ENCODE data around the gene TSPOAP1.

Gene TSPOAP1

GRCh38 chr17:58268774-58269556 is 59.6 kb downstream of the TSPOAP1 start:
- no peak overlapping the region for H3K9ac ChIP-seq (ENCODE audit: low read length)
- no peaks in the 10 kb centered on the region for H3K4me1 ChIP-seq (ENCODE audit: control insufficient read depth, low read depth, low read length)
- H3K27ac ChIP-seq (ENCODE audit: low read length) = no peak overlapping the region
- no peaks in the 10 kb centered on the region for H3K9me3 ChIP-seq (ENCODE audit: control insufficient read depth, low read depth, low read length)
- H3K4me3 ChIP-seq (ENCODE audit: low read length) = no peak overlapping the region
- H3K27me3 ChIP-seq (ENCODE audit: control insufficient read depth, insufficient read depth, low read length) = peaks cover 7% of the 10 kb centered on the region
- H3K36me3 ChIP-seq (ENCODE audit: control insufficient read depth, low read depth, low read length) = no peaks in the 10 kb centered on the region

DNA sequence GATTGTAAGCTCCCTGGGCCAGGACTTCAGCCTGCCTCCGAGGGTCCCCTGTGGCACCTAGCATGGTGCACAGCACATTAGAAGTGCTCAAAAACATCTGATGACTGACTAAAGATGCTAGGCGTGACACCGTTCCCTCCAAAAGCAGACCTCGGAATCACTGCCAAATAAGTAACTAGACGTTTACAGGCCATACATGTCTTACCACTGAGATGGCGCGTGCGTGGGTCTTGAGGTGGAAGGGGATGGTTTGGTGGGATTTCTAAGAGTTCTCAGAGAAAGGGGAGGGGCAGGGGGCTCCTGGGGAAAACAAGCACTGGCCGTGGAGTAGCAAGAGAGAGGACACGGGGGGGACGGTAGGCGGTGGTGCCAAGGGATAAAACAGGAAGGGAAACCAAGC is 60.3 kb downstream of the TSPOAP1 start:
- Histone ChIP-seq H3K27ac (ENCODE audit: low read length) (no peak overlapping the region), H3K27me3 (ENCODE audit: control insufficient read depth, insufficient read depth, low read length) (peaks cover 7% of the 10 kb centered on the region), H3K36me3 (ENCODE audit: control insufficient read depth, low read depth, low read length) (no peaks in the 10 kb centered on the region), H3K9me3 (ENCODE audit: control insufficient read depth, low read depth, low read length) (no peaks in the 10 kb centered on the region), H3K4me3 (ENCODE audit: low read length) (no peak overlapping the region), H3K4me1 (ENCODE audit: control insufficient read depth, low read depth, low read length) (no peaks in the 10 kb centered on the region), H3K9ac (ENCODE audit: low read length) (no peak overlapping the region)

DNA sequence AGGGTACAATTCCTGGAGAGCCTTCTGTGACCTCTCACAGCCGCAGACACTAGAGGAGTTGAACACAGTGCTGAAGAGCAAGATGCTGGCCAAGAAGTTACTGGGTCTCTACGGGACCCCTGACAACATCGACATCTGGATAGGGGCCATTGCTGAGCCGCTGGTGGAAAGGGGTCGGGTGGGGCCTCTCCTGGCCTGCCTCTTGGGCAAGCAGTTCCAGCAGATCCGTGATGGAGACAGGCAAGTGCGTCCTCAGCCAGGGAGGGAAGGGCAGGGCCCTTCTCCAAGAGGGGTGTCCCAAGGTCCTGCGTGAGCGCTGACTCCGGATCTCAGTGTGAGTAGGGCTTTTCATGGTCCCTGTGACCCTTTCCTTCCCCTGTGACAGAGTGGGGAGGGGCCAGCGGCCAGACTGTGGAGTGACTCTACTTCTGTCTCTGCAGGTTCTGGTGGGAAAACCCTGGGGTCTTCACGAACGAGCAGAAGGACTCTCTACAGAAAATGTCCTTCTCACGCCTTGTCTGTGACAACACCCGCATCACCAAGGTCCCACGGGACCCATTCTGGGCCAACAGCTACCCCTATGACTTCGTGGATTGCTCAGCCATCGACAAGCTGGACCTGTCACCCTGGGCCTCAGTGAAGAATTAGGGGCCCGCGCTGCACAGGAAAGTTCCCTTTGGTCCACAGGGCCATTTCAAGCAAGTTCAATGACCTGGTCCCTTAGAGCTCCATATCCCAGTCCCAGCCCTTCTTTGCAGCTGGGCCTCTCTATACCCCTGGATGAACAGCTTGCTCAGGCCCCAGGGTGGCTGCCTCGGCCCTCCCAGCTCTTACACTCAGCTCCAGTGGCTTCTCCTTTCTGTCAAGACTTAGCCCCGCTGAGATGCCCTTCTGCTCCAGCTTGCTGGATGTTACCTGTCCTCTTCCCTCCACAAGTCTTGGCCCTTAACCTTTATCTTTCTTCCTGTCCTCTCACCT is 61.0 kb downstream of the TSPOAP1 start:
- no peak overlapping the region for H3K9ac ChIP-seq (ENCODE audit: low read length)
- no peaks in the 10 kb centered on the region for H3K9me3 ChIP-seq (ENCODE audit: control insufficient read depth, low read depth, low read length)
- no peak overlapping the region for H3K4me3 ChIP-seq (ENCODE audit: low read length)
- no peaks in the 10 kb centered on the region for H3K4me1 ChIP-seq (ENCODE audit: control insufficient read depth, low read depth, low read length)
- no peak overlapping the region for H3K27ac ChIP-seq (ENCODE audit: low read length)
- no peaks in the 10 kb centered on the region for H3K36me3 ChIP-seq (ENCODE audit: control insufficient read depth, low read depth, low read length)
- peaks cover 7% of the 10 kb centered on the region for H3K27me3 ChIP-seq (ENCODE audit: control insufficient read depth, insufficient read depth, low read length)

- Histone ChIP-seq H3K4me3 (ENCODE audit: low read length) (no peak overlapping the region), H3K27me3 (ENCODE audit: control insufficient read depth, insufficient read depth, low read length) (peaks cover 18% of the 10 kb centered on the region), H3K27ac (ENCODE audit: low read length) (no peak overlapping the region), H3K36me3 (ENCODE audit: control insufficient read depth, low read depth, low read length) (no peaks in the 10 kb centered on the region), H3K4me1 (ENCODE audit: control insufficient read depth, low read depth, low read length) (no peaks in the 10 kb centered on the region), H3K9me3 (ENCODE audit: control insufficient read depth, low read depth, low read length) (no peaks in the 10 kb centered on the region), H3K9ac (ENCODE audit: low read length) (no peak overlapping the region)
Measured at GRCh38 chr17:58265902-58266875, 62.4 kb downstream of the TSPOAP1 start.

DNA sequence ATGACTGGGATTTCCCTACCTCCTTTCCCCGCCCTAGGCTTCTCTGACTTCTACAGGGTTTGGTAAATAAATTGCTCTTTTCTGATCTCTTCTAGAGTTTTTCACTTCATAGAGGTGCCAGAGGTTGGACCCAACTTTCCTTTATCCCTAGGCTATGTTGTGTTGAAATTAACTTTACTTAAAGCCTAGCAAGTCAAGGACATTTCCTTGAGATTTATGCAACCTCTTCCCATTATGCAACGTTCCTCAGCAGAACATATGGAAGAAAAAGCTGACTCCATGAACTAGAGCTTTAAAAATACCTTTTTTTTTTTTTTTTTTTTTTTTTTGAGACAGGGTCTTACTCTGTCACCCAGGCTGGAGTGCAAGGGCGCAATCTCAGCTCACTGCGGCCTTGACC is 63.3 kb downstream of the TSPOAP1 start:
- peaks cover 27% of the 10 kb centered on the region for H3K27me3 ChIP-seq (ENCODE audit: control insufficient read depth, insufficient read depth, low read length)
- no peaks in the 10 kb centered on the region for H3K36me3 ChIP-seq (ENCODE audit: control insufficient read depth, low read depth, low read length)
- H3K4me3 ChIP-seq (ENCODE audit: low read length) = no peak overlapping the region
- H3K9me3 ChIP-seq (ENCODE audit: control insufficient read depth, low read depth, low read length) = no peaks in the 10 kb centered on the region
- H3K9ac ChIP-seq (ENCODE audit: low read length) = no peak overlapping the region
- H3K4me1 ChIP-seq (ENCODE audit: control insufficient read depth, low read depth, low read length) = no peaks in the 10 kb centered on the region
- H3K27ac ChIP-seq (ENCODE audit: low read length) = no peak overlapping the region

- Histone ChIP-seq H3K9me3 (ENCODE audit: control insufficient read depth, low read depth, low read length) (no peaks in the 10 kb centered on the region), H3K36me3 (ENCODE audit: control insufficient read depth, low read depth, low read length) (no peaks in the 10 kb centered on the region), H3K27me3 (ENCODE audit: control insufficient read depth, insufficient read depth, low read length) (peaks cover 32% of the 10 kb centered on the region), H3K4me3 (ENCODE audit: low read length) (no peak overlapping the region), H3K9ac (ENCODE audit: low read length) (no peak overlapping the region), H3K4me1 (ENCODE audit: control insufficient read depth, low read depth, low read length) (no peaks in the 10 kb centered on the region), H3K27ac (ENCODE audit: low read length) (no peak overlapping the region)
Measured at GRCh38 chr17:58264407-58265103, 64.0 kb downstream of the TSPOAP1 start.

- H3K27me3 ChIP-seq (ENCODE audit: control insufficient read depth, insufficient read depth, low read length) = peaks cover 36% of the 10 kb centered on the region
- H3K27ac ChIP-seq (ENCODE audit: low read length) = no peak overlapping the region
- no peak overlapping the region for H3K9ac ChIP-seq (ENCODE audit: low read length)
- H3K36me3 ChIP-seq (ENCODE audit: control insufficient read depth, low read depth, low read length) = no peaks in the 10 kb centered on the region
- no peaks in the 10 kb centered on the region for H3K4me1 ChIP-seq (ENCODE audit: control insufficient read depth, low read depth, low read length)
- H3K9me3 ChIP-seq (ENCODE audit: control insufficient read depth, low read depth, low read length) = no peaks in the 10 kb centered on the region
- H3K4me3 ChIP-seq (ENCODE audit: low read length) = no peak overlapping the region
Measured at GRCh38 chr17:58263773-58264172, 64.8 kb downstream of the TSPOAP1 start.

GRCh38 chr17:58262149-58262548 is 66.4 kb downstream of the TSPOAP1 start:
- H3K4me3 ChIP-seq (ENCODE audit: low read length) = no peak overlapping the region
- no peak overlapping the region for H3K27ac ChIP-seq (ENCODE audit: low read length)
- no peaks in the 10 kb centered on the region for H3K4me1 ChIP-seq (ENCODE audit: control insufficient read depth, low read depth, low read length)
- H3K27me3 ChIP-seq (ENCODE audit: control insufficient read depth, insufficient read depth, low read length) = peaks cover 46% of the 10 kb centered on the region
- H3K9ac ChIP-seq (ENCODE audit: low read length) = no peak overlapping the region
- H3K36me3 ChIP-seq (ENCODE audit: control insufficient read depth, low read depth, low read length) = no peaks in the 10 kb centered on the region
- no peaks in the 10 kb centered on the region for H3K9me3 ChIP-seq (ENCODE audit: control insufficient read depth, low read depth, low read length)

- H3K27ac ChIP-seq (ENCODE audit: low read length) = no peak overlapping the region
- H3K36me3 ChIP-seq (ENCODE audit: control insufficient read depth, low read depth, low read length) = no peaks in the 10 kb centered on the region
- H3K4me1 ChIP-seq (ENCODE audit: control insufficient read depth, low read depth, low read length) = no peaks in the 10 kb centered on the region
- H3K27me3 ChIP-seq (ENCODE audit: control insufficient read depth, insufficient read depth, low read length) = peaks cover 63% of the 10 kb centered on the region
- no peak overlapping the region for H3K4me3 ChIP-seq (ENCODE audit: low read length)
- H3K9ac ChIP-seq (ENCODE audit: low read length) = no peak overlapping the region
- no peaks in the 10 kb centered on the region for H3K9me3 ChIP-seq (ENCODE audit: control insufficient read depth, low read depth, low read length)
Measured at GRCh38 chr17:58254803-58255202, 73.8 kb downstream of the TSPOAP1 start.

GRCh38 chr17:58253082-58253481 is 75.5 kb downstream of the TSPOAP1 start:
- H3K27ac ChIP-seq (ENCODE audit: low read length) = no peak overlapping the region
- H3K27me3 ChIP-seq (ENCODE audit: control insufficient read depth, insufficient read depth, low read length) = peaks cover 69% of the 10 kb centered on the region
- no peak overlapping the region for H3K9ac ChIP-seq (ENCODE audit: low read length)
- no peak overlapping the region for H3K4me3 ChIP-seq (ENCODE audit: low read length)
- no peaks in the 10 kb centered on the region for H3K36me3 ChIP-seq (ENCODE audit: control insufficient read depth, low read depth, low read length)
- no peaks in the 10 kb centered on the region for H3K9me3 ChIP-seq (ENCODE audit: control insufficient read depth, low read depth, low read length)
- peaks cover 3% of the 10 kb centered on the region for H3K4me1 ChIP-seq (ENCODE audit: control insufficient read depth, low read depth, low read length)

All from iPS-18a (cell line).